Karpas-422 (cell line): ENCODE results near the gene ACTN4. TPM values are rescaled to one million over a fixed set of nuclear protein-coding genes. Genes with fewer than 3 reads are reported as not detected.

ENCODE experiments used
- DNase-seq: peaks from one replicate; pipeline ENCODE4 v3.0.0-alpha.2; 2015
- H2AFZ ChIP-seq: fragments of 200-600 bp; sonication (generic); 2 replicates; pipeline ENCODE4 v1.6.1; 2014; ENCODE audit warnings: antibody characterized with exemption, low read length, mixed read lengths
- H3K27ac ChIP-seq: fragments of 200-600 bp; sonication (generic); 2 replicates; pipeline ENCODE4 v1.5.1; 2014; ENCODE audit warnings: mild to moderate bottlenecking, low read length, moderate library complexity
- H3K27me3 ChIP-seq: fragments of 200-600 bp; sonication (generic); 2 replicates; pipeline ENCODE4 v1.6.1; 2014; ENCODE audit warnings: low read length, mixed read lengths
- H3K36me3 ChIP-seq: fragments of 200-600 bp; sonication (generic); 2 replicates; pipeline ENCODE4 v1.6.1; 2014; ENCODE audit warnings: low read length, mixed read lengths; ENCODE audit not compliant: insufficient read depth
- H3K4me1 ChIP-seq: fragments of 200-600 bp; sonication (generic); 2 replicates; pipeline ENCODE4 v1.6.1; 2014; ENCODE audit warnings: mild to moderate bottlenecking, low read length, mixed read lengths
- H3K4me2 ChIP-seq: fragments of 200-600 bp; sonication (generic); 2 replicates; pipeline ENCODE4 v1.6.1; 2014; ENCODE audit warnings: low read length, low read depth, mild to moderate bottlenecking; ENCODE audit not compliant: poor library complexity, severe bottlenecking
- H3K4me3 ChIP-seq: fragments of 200-600 bp; sonication (generic); 2 replicates; pipeline ENCODE4 v1.5.1; 2014; ENCODE audit warnings: mild to moderate bottlenecking, antibody characterized with exemption, low read length, mixed read lengths
- H3K79me2 ChIP-seq: fragments of 200-600 bp; sonication (generic); 2 replicates; pipeline ENCODE4 v1.6.1; 2014; ENCODE audit warnings: mild to moderate bottlenecking, low read length, mixed read lengths
- H3K9ac ChIP-seq: fragments of 200-600 bp; sonication (generic); 2 replicates; pipeline ENCODE4 v1.6.0; 2014; ENCODE audit warnings: low read length
- H3K9me2 ChIP-seq: fragments of 200-600 bp; sonication (generic), shearing (Covaris generic); replicated peaks from 2 replicates; pipeline ENCODE4 v1.6.0; 2014; ENCODE audit warnings: mild to moderate bottlenecking, low read length, moderate library complexity; ENCODE audit not compliant: insufficient read depth
- H3K9me3 ChIP-seq: fragments of 300-700, 200-600 bp; sonication (generic); 2 replicates; pipeline ENCODE4 v1.6.1; 2014; ENCODE audit warnings: low read length, mixed read lengths
- H4K20me1 ChIP-seq: fragments of 200-600 bp; sonication (generic); 2 replicates; pipeline ENCODE4 v1.6.1; 2014; ENCODE audit warnings: mild to moderate bottlenecking, antibody characterized with exemption, low read length, low read depth; ENCODE audit not compliant: insufficient read depth
- total RNA-seq: library from RNA; depleted of rRNA; stranded (reverse); fragments of >200 nt; shearing (Covaris generic); gene quantifications from 2 replicates; pipeline ENCODE4 v1.2.3, GENCODE V29; 2014; ENCODE audit warnings: low replicate concordance

The ACTN4 gene
- total RNA-seq, 1 experiment from 2014 or later: 54.6 TPM

GRCh38 chr19:38729653-38730469, 82.4 kb downstream of the ACTN4 start:
- H3K9ac ChIP-seq: no peak overlapping the region
- no peaks in the 10 kb centered on the region for H3K27me3 ChIP-seq
- H3K4me1 ChIP-seq: no peaks in the 10 kb centered on the region; the same call in 1 of the 2 replicates
- no peak overlapping the region for H3K4me3 ChIP-seq
- peaks cover 10% of the 10 kb centered on the region for H3K36me3 ChIP-seq
- DNase-seq: peak; percentile 91
- H4K20me1 ChIP-seq: no peaks in the 10 kb centered on the region
- H3K4me2 ChIP-seq: no peak overlapping the region
- no peak overlapping the region for H2AFZ ChIP-seq
- no peaks in the 10 kb centered on the region for H3K79me2 ChIP-seq
- H3K27ac ChIP-seq: no peak overlapping the region
- no peaks in the 10 kb centered on the region for H3K9me3 ChIP-seq
- no peaks in the 10 kb centered on the region for H3K9me2 ChIP-seq

- Histone ChIP-seq H3K79me2 (no peaks in the 10 kb centered on the region), H3K36me3 (peaks cover 10% of the 10 kb centered on the region), H3K27me3 (no peaks in the 10 kb centered on the region), H3K27ac (no peak overlapping the region), H3K9me2 (no peaks in the 10 kb centered on the region), H4K20me1 (no peaks in the 10 kb centered on the region), H3K4me1 (no peaks in the 10 kb centered on the region; the same call in 1 of the 2 replicates), H3K4me2 (no peak overlapping the region), H3K9me3 (no peaks in the 10 kb centered on the region), H3K4me3 (no peak overlapping the region), H2AFZ (no peak overlapping the region), H3K9ac (no peak overlapping the region)
- no peak for DNase-seq
These were observed 83.0 kb downstream of the ACTN4 start for GRCh38 chr19:38730470-38730730.

GRCh38 chr19:38730731-38731589, 83.5 kb downstream of the ACTN4 start:
- H3K4me3 ChIP-seq: no peak overlapping the region
- H3K79me2 ChIP-seq: no peaks in the 10 kb centered on the region
- no peaks in the 10 kb centered on the region for H3K27me3 ChIP-seq
- H3K27ac ChIP-seq: no peak overlapping the region
- no peak overlapping the region for H3K4me2 ChIP-seq
- no peaks in the 10 kb centered on the region for H3K9me3 ChIP-seq
- no peaks in the 10 kb centered on the region; the same call in 1 of the 2 replicates for H3K4me1 ChIP-seq
- H4K20me1 ChIP-seq: no peaks in the 10 kb centered on the region
- H3K9me2 ChIP-seq: no peaks in the 10 kb centered on the region
- no peak overlapping the region for H2AFZ ChIP-seq
- peaks cover 10% of the 10 kb centered on the region for H3K36me3 ChIP-seq
- DNase-seq: no peak
- no peak overlapping the region for H3K9ac ChIP-seq

DNA sequence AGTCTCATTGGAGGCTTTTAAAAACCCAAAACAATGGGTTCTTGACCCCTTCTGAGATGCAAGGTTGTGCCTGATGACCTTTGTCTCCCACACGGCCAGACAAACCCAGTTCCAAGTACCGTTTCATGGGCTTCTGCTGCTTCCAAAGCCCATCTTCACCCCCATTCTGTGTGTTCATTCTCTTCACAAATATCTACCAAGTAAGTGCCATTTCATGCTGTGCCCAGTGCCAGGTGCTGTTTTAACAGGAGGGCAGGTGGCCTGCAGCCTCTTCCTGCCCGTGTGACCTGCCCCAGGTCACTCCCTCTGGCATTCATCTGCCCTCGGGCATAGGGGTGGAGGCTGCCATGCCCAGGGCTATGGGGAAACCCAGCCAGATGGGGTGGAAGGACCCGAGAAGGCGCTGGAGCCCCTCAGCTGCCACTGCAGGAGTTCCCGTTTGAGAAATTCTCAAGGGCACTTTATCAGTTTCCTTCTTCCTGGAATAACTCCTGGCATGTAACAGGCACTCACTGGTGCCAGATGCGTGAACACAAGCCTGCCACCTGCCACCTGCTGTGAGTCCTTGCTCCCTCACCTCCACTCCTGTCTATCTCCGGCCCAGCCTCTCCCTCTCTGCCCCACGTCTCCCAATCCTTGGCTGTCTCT, 84.3 kb downstream of the ACTN4 start:
- no peak overlapping the region for H3K9ac ChIP-seq
- no peaks in the 10 kb centered on the region for H3K9me2 ChIP-seq
- no peak overlapping the region for H3K4me2 ChIP-seq
- H3K27ac ChIP-seq: no peak overlapping the region
- H3K4me3 ChIP-seq: no peak overlapping the region
- no peak for DNase-seq
- no peaks in the 10 kb centered on the region; the same call in 1 of the 2 replicates for H3K4me1 ChIP-seq
- H3K9me3 ChIP-seq: no peaks in the 10 kb centered on the region
- H3K79me2 ChIP-seq: no peaks in the 10 kb centered on the region
- H3K36me3 ChIP-seq: peaks cover 10% of the 10 kb centered on the region
- H2AFZ ChIP-seq: no peak overlapping the region
- H3K27me3 ChIP-seq: no peaks in the 10 kb centered on the region
- no peaks in the 10 kb centered on the region for H4K20me1 ChIP-seq

GRCh38 chr19:38733241-38733492, 85.7 kb downstream of the ACTN4 start:
- no peak overlapping the region for H3K4me2 ChIP-seq
- no peaks in the 10 kb centered on the region for H3K9me3 ChIP-seq
- H3K27ac ChIP-seq: no peak overlapping the region
- no peak overlapping the region for H2AFZ ChIP-seq
- no peak for DNase-seq
- no peaks in the 10 kb centered on the region for H3K9me2 ChIP-seq
- H4K20me1 ChIP-seq: no peaks in the 10 kb centered on the region
- H3K36me3 ChIP-seq: peaks cover 10% of the 10 kb centered on the region
- H3K4me1 ChIP-seq: no peaks in the 10 kb centered on the region; the same call in 1 of the 2 replicates
- H3K9ac ChIP-seq: no peak overlapping the region
- no peaks in the 10 kb centered on the region for H3K79me2 ChIP-seq
- no peaks in the 10 kb centered on the region for H3K27me3 ChIP-seq
- no peak overlapping the region for H3K4me3 ChIP-seq

DNA sequence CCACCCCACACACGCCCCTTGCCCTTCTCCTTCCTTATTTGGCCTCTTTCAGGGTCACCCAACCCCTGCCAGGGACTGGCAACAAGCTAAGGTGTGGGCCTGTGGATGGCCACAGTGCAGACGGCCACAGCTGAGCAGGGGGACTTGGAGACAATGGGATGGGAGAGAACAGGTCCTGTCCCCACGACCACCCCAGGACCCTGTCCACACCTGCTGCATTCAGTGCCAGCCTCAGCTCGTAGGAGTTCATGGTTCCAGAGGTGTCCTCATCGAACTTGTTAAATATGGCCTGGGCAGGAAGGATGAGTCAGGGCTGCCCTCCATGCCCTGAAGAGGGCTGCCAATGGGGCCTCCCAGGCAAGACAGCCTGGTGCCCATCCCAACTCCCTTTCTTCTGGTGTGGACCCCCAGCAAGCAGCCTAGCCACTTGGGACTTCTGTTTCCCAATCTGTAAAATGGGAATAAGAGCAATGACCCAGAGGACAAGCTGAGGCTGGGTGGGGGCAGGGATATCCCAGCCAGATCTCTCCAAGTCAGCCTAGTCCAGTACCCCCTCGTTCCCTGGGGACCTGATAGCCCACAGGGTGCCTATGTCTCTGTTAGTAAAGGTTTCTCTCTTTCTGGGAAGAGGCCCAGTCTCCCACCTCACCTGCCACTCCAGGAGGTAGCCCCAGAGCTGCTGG, 86.2 kb downstream of the ACTN4 start:
- Histone ChIP-seq H3K79me2 (no peaks in the 10 kb centered on the region), H3K4me2 (no peak overlapping the region), H3K9me2 (no peaks in the 10 kb centered on the region), H3K27me3 (no peaks in the 10 kb centered on the region), H3K4me1 (no peaks in the 10 kb centered on the region; the same call in 1 of the 2 replicates), H3K4me3 (no peak overlapping the region), H3K9me3 (no peaks in the 10 kb centered on the region), H3K36me3 (peaks cover 10% of the 10 kb centered on the region), H3K9ac (no peak overlapping the region), H2AFZ (no peak overlapping the region), H3K27ac (peak overlapping the region; percentile 19; the same call in 1 of the 2 replicates), H4K20me1 (no peaks in the 10 kb centered on the region)
- no peak for DNase-seq

- H3K4me1 ChIP-seq: no peaks in the 10 kb centered on the region; the same call in 1 of the 2 replicates
- no peak overlapping the region for H3K9ac ChIP-seq
- H3K27me3 ChIP-seq: no peaks in the 10 kb centered on the region
- DNase-seq: no peak
- no peaks in the 10 kb centered on the region for H3K9me3 ChIP-seq
- peaks cover 10% of the 10 kb centered on the region for H3K36me3 ChIP-seq
- peak overlapping the region; percentile 19; the same call in 1 of the 2 replicates for H3K27ac ChIP-seq
- H4K20me1 ChIP-seq: no peaks in the 10 kb centered on the region
- no peak overlapping the region for H3K4me3 ChIP-seq
- no peak overlapping the region for H3K4me2 ChIP-seq
- H2AFZ ChIP-seq: no peak overlapping the region
- H3K79me2 ChIP-seq: no peaks in the 10 kb centered on the region
- no peaks in the 10 kb centered on the region for H3K9me2 ChIP-seq
These were observed 86.7 kb downstream of the ACTN4 start for GRCh38 chr19:38734176-38734425.
